ENCODE data around the gene IRX5.

Gene IRX5

GRCh38 chr16:54929090-54930004, 1.3 kb upstream of the IRX5 start:
- peak; percentile 99 for DNase-seq

- no peak for DNase-seq
Observed at GRCh38 chr16:54930869-54931119, 129 bp downstream of the IRX5 start.

GRCh38 chr16:54931120-54932014, 702 bp downstream of the IRX5 start:
- DNase-seq: peak; percentile 69

GRCh38 chr16:54932021-54932660, 1.5 kb downstream of the IRX5 start:
- DNase-seq: peak; percentile 61

- peak; percentile 46 for DNase-seq
Observed at GRCh38 chr16:54932737-54933254, 2.1 kb downstream of the IRX5 start.

- peak; percentile 83 for DNase-seq
Observed at GRCh38 chr16:54933281-54934011, 2.8 kb downstream of the IRX5 start.

GRCh38 chr16:54934481-54935265, 4.0 kb downstream of the IRX5 start:
- peak; percentile 90 for DNase-seq

- peak; percentile 90 for DNase-seq
Observed at GRCh38 chr16:54935266-54935968, 4.8 kb downstream of the IRX5 start.

- peak; percentile 82 for DNase-seq
Observed at GRCh38 chr16:54936201-54936978, 5.7 kb downstream of the IRX5 start.

GRCh38 chr16:54936979-54937670, 6.5 kb downstream of the IRX5 start:
- peak; percentile 84 for DNase-seq

- DNase-seq: peak; percentile 80
Observed at GRCh38 chr16:54937671-54938211, 7.1 kb downstream of the IRX5 start.

- DNase-seq: peak; percentile 93
Observed at GRCh38 chr16:54938212-54939028, 7.8 kb downstream of the IRX5 start.

- DNase-seq: no peak
Observed at GRCh38 chr16:54939029-54939346, 8.3 kb downstream of the IRX5 start.

- peak; percentile 59 for DNase-seq
Observed at GRCh38 chr16:54939510-54940278, 9.0 kb downstream of the IRX5 start.

- no peak for DNase-seq
Observed at GRCh38 chr16:54940279-54940604, 9.6 kb downstream of the IRX5 start.

GRCh38 chr16:54942353-54942943, 11.8 kb downstream of the IRX5 start:
- no peak for DNase-seq

- DNase-seq: no peak
Observed at GRCh38 chr16:54944002-54944401, 13.3 kb downstream of the IRX5 start.

Data from right kidney (tissue), 1 donor.